Measurements from ENCODE around the gene ITGA5. TPM values are rescaled to one million over a fixed set of nuclear protein-coding genes. Genes with fewer than 3 reads are reported as not detected.

The ITGA5 gene
- total RNA-seq, 1 donor from 2014 or later: 1.8 TPM

- H3K36me3 Mint-ChIP-seq (ENCODE audit: unreplicated experiment): no peaks in the 10 kb centered on the region
- H3K4me1 Mint-ChIP-seq (ENCODE audit: low read depth, unreplicated experiment): peaks cover 22% of the 10 kb centered on the region
- no peak for DNase-seq
- H3K27me3 Mint-ChIP-seq (ENCODE audit: unreplicated experiment): peaks cover 7% of the 10 kb centered on the region
- TF ChIP-seq CTCF (IDR thresholded peaks at IDR 0.05; ENCODE audit: partially characterized antibody, unreplicated experiment): no peak
- no peak overlapping the region for H3K27ac Mint-ChIP-seq (ENCODE audit: unreplicated experiment)
- H3K4me3 Mint-ChIP-seq (ENCODE audit: unreplicated experiment): no peak overlapping the region
- peaks cover 2% of the 10 kb centered on the region for H3K9me3 Mint-ChIP-seq (ENCODE audit: unreplicated experiment)
Measured at GRCh38 chr12:54371328-54372112, 47.5 kb downstream of the ITGA5 start.

GRCh38 chr12:54370171-54370730 is 48.8 kb downstream of the ITGA5 start:
- Mint-ChIP-seq H3K9me3 (ENCODE audit: unreplicated experiment) (peaks cover 2% of the 10 kb centered on the region), H3K27me3 (ENCODE audit: unreplicated experiment) (peaks cover 5% of the 10 kb centered on the region), H3K4me3 (ENCODE audit: unreplicated experiment) (no peak overlapping the region), H3K36me3 (ENCODE audit: unreplicated experiment) (no peaks in the 10 kb centered on the region), H3K4me1 (ENCODE audit: low read depth, unreplicated experiment) (peaks cover 22% of the 10 kb centered on the region), H3K27ac (ENCODE audit: unreplicated experiment) (no peak overlapping the region)
- peak; percentile 89 for DNase-seq
- TF ChIP-seq CTCF (IDR thresholded peaks at IDR 0.05; ENCODE audit: partially characterized antibody, unreplicated experiment): peak; percentile 97

GRCh38 chr12:54369597-54370131 is 49.4 kb downstream of the ITGA5 start:
- Mint-ChIP-seq H3K27ac (ENCODE audit: unreplicated experiment) (no peak overlapping the region), H3K4me1 (ENCODE audit: low read depth, unreplicated experiment) (peaks cover 16% of the 10 kb centered on the region), H3K4me3 (ENCODE audit: unreplicated experiment) (peak overlapping the region; percentile 70), H3K36me3 (ENCODE audit: unreplicated experiment) (no peaks in the 10 kb centered on the region), H3K9me3 (ENCODE audit: unreplicated experiment) (peaks cover 2% of the 10 kb centered on the region), H3K27me3 (ENCODE audit: unreplicated experiment) (peaks cover 5% of the 10 kb centered on the region)
- TF ChIP-seq CTCF (IDR thresholded peaks at IDR 0.05; ENCODE audit: partially characterized antibody, unreplicated experiment): no peak
- DNase-seq: no peak

- Mint-ChIP-seq H3K36me3 (ENCODE audit: unreplicated experiment) (no peaks in the 10 kb centered on the region), H3K9me3 (ENCODE audit: unreplicated experiment) (peaks cover 2% of the 10 kb centered on the region), H3K4me3 (ENCODE audit: unreplicated experiment) (peak overlapping the region; percentile 70), H3K27me3 (ENCODE audit: unreplicated experiment) (peaks cover 5% of the 10 kb centered on the region), H3K4me1 (ENCODE audit: low read depth, unreplicated experiment) (peaks cover 13% of the 10 kb centered on the region), H3K27ac (ENCODE audit: unreplicated experiment) (peak overlapping the region; percentile 23)
- DNase-seq: peak; percentile 96
- TF ChIP-seq CTCF (IDR thresholded peaks at IDR 0.05; ENCODE audit: partially characterized antibody, unreplicated experiment): peak; percentile 71
Measured at GRCh38 chr12:54368709-54369596, 50.1 kb downstream of the ITGA5 start.

Data from glutamatergic neuron (in vitro differentiated cells).